ENCODE measurements around the gene MSL1. TPM values are rescaled to one million over a fixed set of nuclear protein-coding genes. Genes with fewer than 3 reads are reported as not detected.
A peak's percentile ranks its signal among the peaks of the same experiment; 100 is the strongest.

Gene MSL1
- total and polyA plus RNA-seq, 9 of the 15 experiments (the other 6 are each of a cell fraction or from before 2014, with no cell fraction given): 13.8 to 120 (median 61.9) TPM

GRCh38 chr17:40098846-40099618 lies 22.7 kb upstream of the MSL1 start (continued):
- TF ChIP-seq CUX1 (CRISPR knock-in tag; IDR thresholded peaks at IDR 0.05) (no peak), PHTF2 (CRISPR knock-in tag; IDR thresholded peaks at IDR 0.05) (no peak), COPS2 (conservative IDR thresholded peaks at IDR 0.05) (no peak), LCOR (CRISPR knock-in tag; IDR thresholded peaks at IDR 0.05) (no peak), RHOXF2B (CRISPR knock-in tag; conservative IDR thresholded peaks at IDR 0.05) (no peak), MYNN (IDR thresholded peaks at IDR 0.05) (no peak), MYNN (CRISPR knock-in tag; IDR thresholded peaks at IDR 0.05) (no peak), TEAD4 (IDR thresholded peaks at IDR 0.05; ENCODE audit: low read length) (no peak; the same call in 1 of the 2 replicates), TEAD4 (CRISPR knock-in tag; IDR thresholded peaks at IDR 0.05; ENCODE audit: borderline replicate concordance) (no peak), FOSL1 (tag; conservative IDR thresholded peaks at IDR 0.05) (peak; percentile 99), NR3C1 (CRISPR knock-in tag; IDR thresholded peaks at IDR 0.05) (no peak), SFPQ (IDR thresholded peaks at IDR 0.05; ENCODE audit: low read depth, low read length) (no peak), ZC3H4 (CRISPR knock-in tag; IDR thresholded peaks at IDR 0.05; ENCODE audit: borderline replicate concordance) (no peak), ZNF717 (CRISPR knock-in tag; IDR thresholded peaks at IDR 0.05) (no peak), ATF4 (CRISPR knock-in tag; IDR thresholded peaks at IDR 0.05) (no peak), ZNF143 (CRISPR knock-in tag; IDR thresholded peaks at IDR 0.05) (no peak), XRCC4 (IDR thresholded peaks at IDR 0.05; ENCODE audit: extremely low read depth, insufficient read depth, insufficient read length) (no peak), SNRNP70 (optimal IDR thresholded peaks at IDR 0.05; ENCODE audit: low read depth, low read length) (no peak), ZBED1 (IDR thresholded peaks at IDR 0.05) (peak; percentile 67; the same call in 1 of the 2 replicates), POLR2A (conservative IDR thresholded peaks at IDR 0.05) (no peak; the same call in none of the 2 replicates)
